Right hindlimb (tissue), 1 donor: ENCODE results near the gene CNOT9.
"Not testable (repeated sequence)": the region's sequence is repeated elsewhere in the genome, so short reads cannot be mapped to it uniquely, and the experiment has no call there.

ENCODE experiments used
- DNase-seq: peaks from one replicate; pipeline ENCODE4 v3.0.0-alpha.2; 2018

CNOT9 gene

GRCh38 chr2:218568190-218569037 lies at the start of gene CNOT9, which contains the start of gene USP37:
Gene CNOT9, plus strand, starts transcription at chr2:218568839. Its CDS starts 116 bp downstream, at chr2:218568955.
Gene USP37, minus strand, starts transcription at chr2:218568351. Its CDS starts 9,698 bp downstream, at chr2:218558653.
- DNase-seq, result peak; percentile 100

GRCh38 chr2:218518876-218519275 lies 49.8 kb upstream of the CNOT9 start:
- no peak for DNase-seq

- DNase-seq, result no peak
Measured at GRCh38 chr2:218523651-218524050, 45.0 kb upstream of the CNOT9 start.

- DNase-seq, result not testable (repeated sequence)
Measured at GRCh38 chr2:218528409-218528808, 40.2 kb upstream of the CNOT9 start.

GRCh38 chr2:218529990-218530389 lies 38.6 kb upstream of the CNOT9 start:
- DNase-seq, result no peak

GRCh38 chr2:218536804-218537494 lies 31.7 kb upstream of the CNOT9 start:
- no peak for DNase-seq

- DNase-seq, result no peak
Measured at GRCh38 chr2:218540015-218540414, 28.6 kb upstream of the CNOT9 start.

GRCh38 chr2:218546012-218546411 lies 22.6 kb upstream of the CNOT9 start:
- no peak for DNase-seq

- DNase-seq, result no peak
Measured at GRCh38 chr2:218547511-218547910, 21.1 kb upstream of the CNOT9 start.

- DNase-seq, result no peak
Measured at GRCh38 chr2:218547978-218548377, 20.7 kb upstream of the CNOT9 start.

GRCh38 chr2:218554225-218554624 lies 14.4 kb upstream of the CNOT9 start:
- not testable (repeated sequence) for DNase-seq

GRCh38 chr2:218555527-218555926 lies 13.1 kb upstream of the CNOT9 start:
- DNase-seq, result no peak

GRCh38 chr2:218557941-218558340 lies 10.7 kb upstream of the CNOT9 start:
- DNase-seq, result no peak

- DNase-seq, result no peak
Measured at GRCh38 chr2:218558986-218559385, 9.7 kb upstream of the CNOT9 start.

- DNase-seq, result no peak
Measured at GRCh38 chr2:218564056-218564455, 4.6 kb upstream of the CNOT9 start.

- DNase-seq, result no peak
Measured at GRCh38 chr2:218566296-218566695, 2.3 kb upstream of the CNOT9 start.

- no peak for DNase-seq
Measured at GRCh38 chr2:218567797-218568189, 846 bp upstream of the CNOT9 start.

- peak; percentile 48 for DNase-seq
Measured at GRCh38 chr2:218569038-218569431, 396 bp downstream of the CNOT9 start.

- DNase-seq, result peak; percentile 37
Measured at GRCh38 chr2:218569661-218570500, 1.2 kb downstream of the CNOT9 start.

GRCh38 chr2:218570850-218571249 lies 2.2 kb downstream of the CNOT9 start:
- no peak for DNase-seq

- DNase-seq, result no peak
Measured at GRCh38 chr2:218576854-218577253, 8.2 kb downstream of the CNOT9 start.

- no peak for DNase-seq
Measured at GRCh38 chr2:218577482-218578220, 9.0 kb downstream of the CNOT9 start.
